Pons (tissue), 1 donor: ENCODE data around the gene NCR3LG1.

Experiments used
- DNase-seq: peaks from one replicate; pipeline ENCODE4 v3.0.0-alpha.2; 2016; ENCODE audit warnings: low spot score

The NCR3LG1 gene

DNA sequence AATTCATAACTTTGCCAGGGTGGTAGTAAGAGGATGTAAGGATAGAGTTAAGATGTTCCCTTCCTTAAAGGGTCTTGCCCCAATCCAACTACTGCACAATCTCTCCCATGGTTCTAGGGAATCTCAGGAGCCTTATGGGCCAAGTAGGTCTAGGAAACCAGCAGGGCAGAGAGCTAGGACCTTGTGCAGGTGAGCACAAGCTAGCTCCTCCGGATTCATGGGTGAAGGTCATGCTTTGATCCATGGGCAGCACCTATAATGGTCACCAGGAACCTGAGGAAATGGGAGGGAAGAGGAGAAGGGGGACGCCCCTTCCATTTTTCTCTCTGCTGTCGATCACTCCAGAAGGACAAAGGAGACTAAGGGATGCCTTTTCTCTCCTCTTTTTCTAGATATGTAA, 20.0 kb downstream of the NCR3LG1 start:
- no peak for DNase-seq

GRCh38 chr11:17375547-17375946, 23.9 kb downstream of the NCR3LG1 start:
- DNase-seq, result no peak

DNA sequence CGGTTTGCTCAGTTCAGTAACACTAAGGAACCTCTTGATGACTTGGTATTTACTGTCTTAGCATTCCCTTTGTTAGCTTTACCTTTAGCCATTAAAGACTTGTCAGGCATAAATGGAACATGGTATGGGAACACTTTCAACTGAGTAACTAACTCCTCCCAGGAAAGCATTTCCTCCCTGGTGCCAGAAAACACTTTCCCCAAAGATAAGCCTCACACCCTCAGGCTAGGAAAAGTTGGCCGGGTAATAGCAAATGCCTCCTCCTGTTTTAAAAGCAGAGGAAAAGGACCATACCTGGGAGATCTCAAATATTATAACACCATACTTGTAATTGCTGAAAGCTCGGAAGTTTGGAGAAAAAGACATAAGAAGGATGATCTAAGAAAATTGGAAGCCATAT, 24.9 kb downstream of the NCR3LG1 start:
- DNase-seq, result no peak

DNA sequence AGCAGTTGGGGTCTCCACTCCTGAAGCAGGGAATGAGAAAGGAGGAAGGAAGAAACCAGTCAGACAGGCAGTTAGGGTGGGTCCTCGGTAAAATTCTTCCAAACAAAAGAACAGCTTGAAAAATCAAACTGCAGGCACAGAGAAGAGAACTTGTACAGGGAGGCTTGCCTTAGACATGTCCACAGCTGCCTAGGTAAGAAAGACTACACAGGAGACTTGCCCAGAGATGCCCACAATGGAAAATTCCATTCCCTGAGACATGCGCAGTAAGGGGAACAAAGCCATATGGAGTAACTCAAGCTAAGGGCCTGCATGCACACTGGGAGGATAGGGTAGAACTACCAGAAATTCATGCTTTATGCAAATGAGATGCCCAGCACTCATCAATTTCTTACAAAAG, 27.1 kb downstream of the NCR3LG1 start:
- no peak for DNase-seq

DNA sequence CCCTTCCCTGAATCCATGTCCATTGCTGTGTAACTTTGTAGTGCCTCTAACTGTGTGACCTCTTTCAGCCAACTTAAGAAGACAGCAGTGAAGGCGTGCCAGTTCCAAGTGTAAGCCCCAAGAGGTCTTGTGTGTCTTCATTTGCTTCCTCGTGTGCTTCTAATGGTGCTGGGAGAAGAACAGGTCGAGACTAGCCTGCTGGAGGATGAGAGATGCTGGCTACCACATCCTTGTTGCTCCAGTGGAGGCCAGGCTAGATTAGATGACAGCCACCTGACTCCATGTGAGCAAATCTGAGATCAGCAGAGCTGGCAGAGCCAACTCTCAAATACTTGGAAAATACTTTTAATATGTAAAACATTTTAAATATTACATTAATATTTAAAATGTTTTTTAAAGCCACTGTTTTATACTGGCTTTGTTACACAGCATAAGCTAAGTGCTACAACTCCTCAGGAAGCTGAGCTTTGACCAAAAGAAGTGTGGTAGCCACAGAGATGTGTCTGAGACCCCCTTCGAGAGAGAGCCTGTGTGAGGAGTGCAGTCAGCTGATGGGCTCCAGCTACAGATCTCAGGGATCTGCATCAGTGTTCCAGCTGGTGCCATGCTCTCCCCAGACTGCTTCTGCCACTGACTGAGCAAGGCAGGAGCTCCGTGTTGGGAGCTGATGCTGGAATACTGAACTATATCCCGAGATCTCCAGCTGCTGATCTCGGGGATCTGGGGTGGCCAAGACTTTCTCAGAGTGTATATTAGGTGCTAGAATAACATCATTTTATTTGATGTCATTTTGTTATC, 28.0 kb downstream of the NCR3LG1 start:
- DNase-seq, result no peak

- no peak for DNase-seq
Measured at GRCh38 chr11:17381156-17381555, 29.6 kb downstream of the NCR3LG1 start.

DNA sequence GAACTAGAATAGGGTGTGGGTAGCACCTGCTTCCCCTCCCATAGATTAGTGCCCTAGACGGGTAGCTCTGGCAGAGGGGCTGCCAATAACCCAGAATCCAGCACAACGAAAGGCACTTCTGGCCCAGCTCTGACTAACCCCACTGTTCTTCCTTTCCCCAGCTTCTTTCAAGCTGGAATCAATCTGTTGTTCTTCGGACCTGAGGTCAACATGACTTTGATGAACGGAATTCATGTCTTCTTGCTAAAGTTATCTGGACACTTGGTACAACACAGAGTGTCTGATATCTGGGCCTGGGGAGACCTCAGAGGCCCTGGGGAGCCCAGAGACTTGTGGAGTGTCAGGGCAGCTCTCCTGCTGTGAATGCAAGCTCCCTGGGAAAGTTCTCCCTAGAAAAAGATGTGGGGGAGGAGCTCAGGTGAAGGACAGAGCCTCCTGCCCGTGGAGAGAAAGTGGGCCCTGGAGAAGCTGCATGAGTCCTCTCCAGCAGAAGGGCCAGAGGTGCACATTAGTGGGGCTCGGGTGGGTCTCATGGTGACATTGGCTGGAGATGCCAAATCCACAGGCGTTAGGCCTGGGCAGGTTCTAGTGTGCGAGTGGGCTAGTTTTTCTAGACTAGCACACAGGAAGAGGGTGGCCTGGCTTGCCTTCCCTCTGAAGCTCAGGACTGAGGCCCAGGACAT, 30.6 kb downstream of the NCR3LG1 start:
- no peak for DNase-seq

DNA sequence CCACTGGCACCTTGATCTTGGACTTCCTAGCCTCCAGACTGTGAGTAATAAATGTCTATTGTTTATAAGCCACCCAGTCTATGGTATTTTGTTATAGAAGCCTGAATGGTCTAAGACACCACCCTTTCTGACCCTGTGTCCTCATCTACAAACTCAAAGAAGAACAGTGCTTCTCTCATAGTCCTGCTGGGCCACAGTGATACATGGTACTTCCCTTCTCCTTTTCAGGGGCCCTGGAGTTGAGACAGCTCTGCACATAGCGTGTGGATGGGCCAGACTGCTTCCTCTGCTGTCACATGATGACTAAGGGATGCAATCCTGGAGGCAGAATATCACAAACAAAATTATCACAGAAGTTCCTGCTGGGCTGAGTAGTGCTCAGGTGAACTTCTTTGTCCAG, 31.9 kb downstream of the NCR3LG1 start:
- DNase-seq, result no peak

- peak; percentile 86 for DNase-seq
Measured at GRCh38 chr11:17384002-17384511, 32.5 kb downstream of the NCR3LG1 start.

DNA sequence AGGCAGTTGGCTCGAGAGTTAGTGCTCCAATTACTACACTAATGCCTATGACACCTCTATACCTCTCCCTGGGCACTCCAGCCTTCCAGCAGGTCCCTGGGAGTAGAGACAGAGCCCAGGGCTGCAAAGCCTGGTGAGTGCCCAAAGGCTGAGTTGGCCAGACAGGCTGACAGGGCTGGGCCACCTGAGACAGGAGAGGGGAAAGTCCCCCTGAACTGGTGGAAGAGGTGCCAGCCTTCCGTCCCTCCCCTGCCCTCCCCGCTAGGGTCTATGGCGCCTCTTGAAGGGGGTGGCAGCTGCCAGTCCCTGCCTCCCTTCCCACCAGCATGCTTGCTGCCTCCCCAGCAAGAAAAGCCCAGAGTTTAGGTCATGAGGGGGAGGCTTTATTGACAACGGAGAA, 33.9 kb downstream of the NCR3LG1 start:
- DNase-seq, result no peak

DNA sequence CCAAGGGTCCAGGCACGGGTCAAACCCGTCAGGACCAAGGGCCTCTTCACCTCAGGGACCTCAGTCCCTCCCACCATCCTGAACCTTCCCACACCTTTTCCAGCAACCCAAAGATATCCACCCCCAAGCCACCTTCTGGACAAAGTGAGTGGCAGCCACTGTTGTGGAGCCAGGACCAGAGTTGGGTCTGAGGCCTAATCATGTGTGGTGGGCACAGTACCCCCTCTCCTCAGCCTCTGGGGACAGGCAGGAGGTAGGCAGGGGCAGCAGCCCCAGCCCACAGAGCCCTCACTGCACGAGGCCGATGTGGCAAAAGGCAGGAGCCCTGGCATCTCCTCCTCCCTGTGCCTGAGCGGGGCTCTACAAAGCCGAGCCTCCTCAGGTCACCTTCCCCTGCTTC, 34.3 kb downstream of the NCR3LG1 start:
- no peak for DNase-seq

GRCh38 chr11:17386331-17387084, 34.9 kb downstream of the NCR3LG1 start:
- peak; percentile 40 for DNase-seq

- no peak for DNase-seq
Measured at GRCh38 chr11:17387254-17387653, 35.7 kb downstream of the NCR3LG1 start.

DNA sequence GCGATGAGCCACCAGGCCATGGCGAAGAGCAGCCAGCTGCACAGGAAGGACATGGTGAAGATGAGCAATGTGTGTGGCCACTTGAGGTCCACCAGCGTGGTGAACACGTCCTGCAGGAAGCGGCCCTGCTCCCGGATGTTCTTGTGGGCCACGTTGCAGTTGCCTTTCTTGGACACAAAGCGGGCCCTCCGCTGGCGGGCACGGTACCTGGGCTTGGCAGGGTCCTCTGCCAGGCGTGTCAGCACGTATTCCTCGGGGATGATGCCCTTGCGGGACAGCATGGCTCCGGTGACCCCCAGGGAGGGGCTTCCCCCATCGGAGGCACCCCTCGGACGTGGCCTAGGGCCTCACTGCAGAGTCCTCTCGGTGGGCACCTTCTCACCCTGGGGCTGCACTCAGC, 36.2 kb downstream of the NCR3LG1 start:
- DNase-seq, result no peak

DNA sequence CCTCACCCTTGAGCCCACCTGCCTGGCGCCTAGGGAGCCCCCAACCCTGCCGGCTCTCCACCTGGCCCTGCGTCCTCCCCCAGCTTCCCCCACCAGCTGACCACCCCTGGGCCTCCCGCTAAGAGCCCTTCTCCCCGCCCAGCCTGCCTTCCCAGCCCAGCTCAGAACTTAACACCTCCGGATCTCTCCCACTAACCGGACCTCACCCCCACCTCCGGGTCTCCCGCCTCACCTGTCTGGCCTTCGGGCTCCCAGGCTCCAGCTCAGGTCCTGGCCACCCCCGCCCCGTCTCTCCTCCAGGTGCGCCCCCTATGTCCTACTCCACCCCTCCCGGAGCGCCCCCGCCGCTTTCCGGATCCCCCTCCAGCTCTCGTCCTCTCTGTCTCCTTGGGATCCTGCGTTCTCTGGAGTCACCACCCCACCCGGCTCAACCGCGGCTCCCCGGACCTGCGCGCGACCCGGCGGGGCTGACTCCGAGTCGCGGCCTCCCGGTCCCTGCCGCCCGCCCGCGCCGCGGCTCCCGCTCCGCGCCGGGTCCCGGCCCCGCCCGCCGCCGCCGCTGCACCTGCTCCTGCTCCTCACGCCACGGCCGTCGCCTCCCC, 37.1 kb downstream of the NCR3LG1 start, which contains the start of gene KCNJ11:
Gene KCNJ11, minus strand, starts transcription at position 51 of the 602 bp plus-strand sequence. CDS start 568 bp downstream, outside the sequence.
- no peak for DNase-seq

GRCh38 chr11:17389211-17389956, 37.8 kb downstream of the NCR3LG1 start:
- DNase-seq, result no peak

GRCh38 chr11:17389957-17390649, 38.5 kb downstream of the NCR3LG1 start:
- DNase-seq, result no peak

- no peak for DNase-seq
Measured at GRCh38 chr11:17391493-17392355, 40.1 kb downstream of the NCR3LG1 start.

DNA sequence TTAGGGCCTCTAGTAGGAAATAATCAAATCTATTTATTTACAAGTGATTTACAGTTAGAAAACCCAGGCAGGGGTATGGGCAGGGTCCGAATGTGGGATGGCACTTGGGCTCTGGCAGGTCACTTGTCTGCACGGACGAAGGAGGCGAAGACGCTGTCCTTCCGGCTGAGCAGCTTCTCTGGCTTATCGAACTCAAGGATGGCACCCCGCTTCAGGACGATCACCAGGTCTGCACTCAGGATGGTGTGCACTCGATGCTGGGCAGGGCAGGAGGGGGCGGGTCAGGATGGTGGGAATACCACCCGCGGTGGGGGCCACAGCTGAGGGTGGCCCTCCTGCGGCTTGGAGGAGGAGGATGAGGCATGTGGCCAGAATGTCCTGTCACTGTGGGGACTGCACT, 41.3 kb downstream of the NCR3LG1 start:
- DNase-seq, result no peak

- no peak for DNase-seq
Measured at GRCh38 chr11:17393472-17393871, 41.9 kb downstream of the NCR3LG1 start.
